Measurements from ENCODE around the gene KRTAP4-4. TPM values are rescaled to one million over a fixed set of nuclear protein-coding genes. Genes with fewer than 3 reads are reported as not detected.
"Not testable (repeated sequence)": the region's sequence is repeated elsewhere in the genome, so short reads cannot be mapped to it uniquely, and the experiment has no call there.

Gene KRTAP4-4
- total RNA-seq, 1 experiment from 2014 or later, result not detected

DNA sequence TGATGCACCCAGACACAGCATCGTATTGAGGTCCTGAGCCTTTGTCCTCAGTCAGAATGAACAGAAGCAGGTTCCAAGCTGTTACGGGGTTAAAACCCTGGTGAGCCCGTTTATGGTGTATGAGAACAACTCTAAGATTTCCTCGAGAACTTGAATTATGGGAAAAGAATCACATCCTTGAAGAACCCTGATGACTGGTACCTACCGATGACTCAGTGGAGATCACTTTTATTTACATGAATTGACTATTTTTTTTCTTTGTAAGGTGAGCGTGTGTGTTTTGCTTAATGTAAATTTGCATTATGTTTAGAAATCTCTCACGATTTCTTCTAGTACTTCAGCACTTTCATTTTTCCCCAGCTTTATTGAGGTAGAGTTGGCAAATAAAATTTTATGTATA lies 3.3 kb upstream of the KRTAP4-4 start:
- CTCF ChIA-PET, result no interaction called here
- Mint-ChIP-seq H3K36me3 (no peaks in the 10 kb centered on the region), H3K27me3 (ENCODE audit: low read depth) (no peaks in the 10 kb centered on the region)

GRCh38 chr17:41160190-41160589 lies 358 bp downstream of the KRTAP4-4 start:
- DNase-seq (ENCODE audit: low spot score); CTCF ChIA-PET; H3K27ac Mint-ChIP-seq; H3K36me3 Mint-ChIP-seq; POLR2A ChIA-PET; H3K4me1 Mint-ChIP-seq; H3K27me3 Mint-ChIP-seq (ENCODE audit: low read depth); H3K4me3 Mint-ChIP-seq; ATAC-seq; H3K9me3 Mint-ChIP-seq: not testable (repeated sequence)
- peak; percentile 58; the same call in 1 of the 2 replicates for TF ChIP-seq ZNF423 (CRISPR knock-in tag; IDR thresholded peaks at IDR 0.05)

More for the DNA sequence above, 3.3 kb upstream of the KRTAP4-4 start:
- Mint-ChIP-seq H3K27ac (no peak overlapping the region), H3K4me1 (no peaks in the 10 kb centered on the region; the same call in none of the 2 replicates), H3K9me3 (no peaks in the 10 kb centered on the region), H3K4me3 (no peak overlapping the region)
- POLR2A ChIA-PET, result no interaction called here
- ATAC-seq (no peak), DNase-seq (ENCODE audit: low spot score) (no peak)
- TF ChIP-seq SMAD4 (CRISPR knock-in tag; IDR thresholded peaks at IDR 0.05) (no peak), E2F1 (CRISPR knock-in tag; IDR thresholded peaks at IDR 0.05) (no peak), RELA (CRISPR knock-in tag; IDR thresholded peaks at IDR 0.05; ENCODE audit: borderline replicate concordance) (no peak), SMAD3 (CRISPR knock-in tag; IDR thresholded peaks at IDR 0.05; ENCODE audit: borderline replicate concordance) (no peak), CREM (CRISPR knock-in tag; IDR thresholded peaks at IDR 0.05) (no peak), RORB (CRISPR knock-in tag; IDR thresholded peaks at IDR 0.05) (no peak), ELF4 (CRISPR knock-in tag; IDR thresholded peaks at IDR 0.05; ENCODE audit: low read depth) (no peak), KAT7 (CRISPR knock-in tag; IDR thresholded peaks at IDR 0.05; ENCODE audit: borderline replicate concordance) (no peak)
- TF ChIP-seq, protein P1, sequence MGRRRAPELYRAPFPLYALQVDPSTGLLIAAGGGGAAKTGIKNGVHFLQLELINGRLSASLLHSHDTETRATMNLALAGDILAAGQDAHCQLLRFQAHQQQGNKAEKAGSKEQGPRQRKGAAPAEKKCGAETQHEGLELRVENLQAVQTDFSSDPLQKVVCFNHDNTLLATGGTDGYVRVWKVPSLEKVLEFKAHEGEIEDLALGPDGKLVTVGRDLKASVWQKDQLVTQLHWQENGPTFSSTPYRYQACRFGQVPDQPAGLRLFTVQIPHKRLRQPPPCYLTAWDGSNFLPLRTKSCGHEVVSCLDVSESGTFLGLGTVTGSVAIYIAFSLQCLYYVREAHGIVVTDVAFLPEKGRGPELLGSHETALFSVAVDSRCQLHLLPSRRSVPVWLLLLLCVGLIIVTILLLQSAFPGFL (CRISPR knock-in tag; IDR thresholded peaks at IDR 0.05; ENCODE audit: borderline replicate concordance), result no peak
- TF ChIP-seq, protein P2, sequence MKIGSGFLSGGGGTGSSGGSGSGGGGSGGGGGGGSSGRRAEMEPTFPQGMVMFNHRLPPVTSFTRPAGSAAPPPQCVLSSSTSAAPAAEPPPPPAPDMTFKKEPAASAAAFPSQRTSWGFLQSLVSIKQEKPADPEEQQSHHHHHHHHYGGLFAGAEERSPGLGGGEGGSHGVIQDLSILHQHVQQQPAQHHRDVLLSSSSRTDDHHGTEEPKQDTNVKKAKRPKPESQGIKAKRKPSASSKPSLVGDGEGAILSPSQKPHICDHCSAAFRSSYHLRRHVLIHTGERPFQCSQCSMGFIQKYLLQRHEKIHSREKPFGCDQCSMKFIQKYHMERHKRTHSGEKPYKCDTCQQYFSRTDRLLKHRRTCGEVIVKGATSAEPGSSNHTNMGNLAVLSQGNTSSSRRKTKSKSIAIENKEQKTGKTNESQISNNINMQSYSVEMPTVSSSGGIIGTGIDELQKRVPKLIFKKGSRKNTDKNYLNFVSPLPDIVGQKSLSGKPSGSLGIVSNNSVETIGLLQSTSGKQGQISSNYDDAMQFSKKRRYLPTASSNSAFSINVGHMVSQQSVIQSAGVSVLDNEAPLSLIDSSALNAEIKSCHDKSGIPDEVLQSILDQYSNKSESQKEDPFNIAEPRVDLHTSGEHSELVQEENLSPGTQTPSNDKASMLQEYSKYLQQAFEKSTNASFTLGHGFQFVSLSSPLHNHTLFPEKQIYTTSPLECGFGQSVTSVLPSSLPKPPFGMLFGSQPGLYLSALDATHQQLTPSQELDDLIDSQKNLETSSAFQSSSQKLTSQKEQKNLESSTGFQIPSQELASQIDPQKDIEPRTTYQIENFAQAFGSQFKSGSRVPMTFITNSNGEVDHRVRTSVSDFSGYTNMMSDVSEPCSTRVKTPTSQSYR (CRISPR knock-in tag; IDR thresholded peaks at IDR 0.05), result no peak

- H3K36me3 Mint-ChIP-seq, result no peaks in the 10 kb centered on the region
- H3K4me1 Mint-ChIP-seq, result peaks cover 3% of the 10 kb centered on the region; the same call in 1 of the 2 replicates
- H3K27me3 Mint-ChIP-seq (ENCODE audit: low read depth), result no peaks in the 10 kb centered on the region; the same call in 1 of the 2 replicates
- H3K9me3 Mint-ChIP-seq, result peaks cover 14% of the 10 kb centered on the region
- ChIA-PET POLR2A (no interaction called here), CTCF (no interaction called here)
- H3K27ac Mint-ChIP-seq, result no peak overlapping the region
- TF ChIP-seq ERG (CRISPR knock-in tag; IDR thresholded peaks at IDR 0.05) (no peak), FOXK1 (CRISPR knock-in tag; IDR thresholded peaks at IDR 0.05) (no peak), ESRRA (CRISPR knock-in tag; IDR thresholded peaks at IDR 0.05; ENCODE audit: borderline replicate concordance) (no peak), RORB (CRISPR knock-in tag; IDR thresholded peaks at IDR 0.05) (no peak), MYBL2 (CRISPR knock-in tag; IDR thresholded peaks at IDR 0.05) (no peak)
- TF ChIP-seq, protein P1 (CRISPR knock-in tag; IDR thresholded peaks at IDR 0.05; ENCODE audit: borderline replicate concordance), result no peak
- ATAC-seq, result no peak
- no peak for DNase-seq (ENCODE audit: low spot score)
- H3K4me3 Mint-ChIP-seq, result no peak overlapping the region
These were observed 6.7 kb downstream of the KRTAP4-4 start for GRCh38 chr17:41153856-41154255.
